ENCODE measurements around the gene CCDC69. TPM values are rescaled to one million over a fixed set of nuclear protein-coding genes. Genes with fewer than 3 reads are reported as not detected.

CCDC69 gene
- total and polyA plus RNA-seq, 2 of the 8 experiments (the other 6 are each of a cell fraction or from before 2014, with no cell fraction given), result 8.4 to 10.8 TPM

GRCh38 chr5:151264113-151264512 lies 40.2 kb upstream of the CCDC69 start:
- TF ChIP-seq, protein P1, sequence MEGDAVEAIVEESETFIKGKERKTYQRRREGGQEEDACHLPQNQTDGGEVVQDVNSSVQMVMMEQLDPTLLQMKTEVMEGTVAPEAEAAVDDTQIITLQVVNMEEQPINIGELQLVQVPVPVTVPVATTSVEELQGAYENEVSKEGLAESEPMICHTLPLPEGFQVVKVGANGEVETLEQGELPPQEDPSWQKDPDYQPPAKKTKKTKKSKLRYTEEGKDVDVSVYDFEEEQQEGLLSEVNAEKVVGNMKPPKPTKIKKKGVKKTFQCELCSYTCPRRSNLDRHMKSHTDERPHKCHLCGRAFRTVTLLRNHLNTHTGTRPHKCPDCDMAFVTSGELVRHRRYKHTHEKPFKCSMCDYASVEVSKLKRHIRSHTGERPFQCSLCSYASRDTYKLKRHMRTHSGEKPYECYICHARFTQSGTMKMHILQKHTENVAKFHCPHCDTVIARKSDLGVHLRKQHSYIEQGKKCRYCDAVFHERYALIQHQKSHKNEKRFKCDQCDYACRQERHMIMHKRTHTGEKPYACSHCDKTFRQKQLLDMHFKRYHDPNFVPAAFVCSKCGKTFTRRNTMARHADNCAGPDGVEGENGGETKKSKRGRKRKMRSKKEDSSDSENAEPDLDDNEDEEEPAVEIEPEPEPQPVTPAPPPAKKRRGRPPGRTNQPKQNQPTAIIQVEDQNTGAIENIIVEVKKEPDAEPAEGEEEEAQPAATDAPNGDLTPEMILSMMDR (IDR thresholded peaks at IDR 0.05; ENCODE audit: control extremely low read depth in 1 of 3, insufficient read depth in 1 of 3, low read depth in 1 of 3, low read length in 3 of 3), result peak in 1 of 3 experiments; percentile 20; a peak in 1 of 4 replicates
- TF ChIP-seq, protein P2, sequence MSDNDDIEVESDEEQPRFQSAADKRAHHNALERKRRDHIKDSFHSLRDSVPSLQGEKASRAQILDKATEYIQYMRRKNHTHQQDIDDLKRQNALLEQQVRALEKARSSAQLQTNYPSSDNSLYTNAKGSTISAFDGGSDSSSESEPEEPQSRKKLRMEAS (IDR thresholded peaks at IDR 0.05), result no peak
- H2BK5ac ChIP-seq (ENCODE audit: low read depth, low read length), result no peak overlapping the region
- H4K20me1 ChIP-seq (replicated peaks in 1 of 2; ENCODE audit: control insufficient read depth in 1 of 2, insufficient read depth in 2 of 2, low read length in 2 of 2), result peaks cover 0 to 3% of the 10 kb centered on the region in 2 experiments
- WGBS, 2 experiments (ENCODE audit: extremely low coverage in 1 of 2, insufficient coverage in 1 of 2, insufficient read length in 1 of 2, insufficient replicate concordance in 2 of 2, low coverage in 1 of 2, low lambda C conversion rate in 2 of 2, missing lambda C conversion rate in 1 of 2), result 73% methylated on average over 1 of the region's 1 CpG; no CpG with 5 or more reads in 1 of the 2 experiments
- H3K4me1 ChIP-seq (replicated peaks in 1 of 4; ENCODE audit: control insufficient read depth in 3 of 4, insufficient read depth in 4 of 4, low read length in 3 of 4), result no peaks in the 10 kb centered on the region; a peak in 1 of 7 replicates
- H3K14ac ChIP-seq (ENCODE audit: insufficient read length), result no peak overlapping the region
- ChIA-PET POLR2A (ENCODE audit: partially characterized antibody) (no interaction called here), CTCF (ENCODE audit: partially characterized antibody) (interaction anchor here (0.9 to 3.3 kb wide), 7 partner anchors 10 to 216 kb away, joined by 3 to 20 read pairs (median 6); no protein-coding TSS in a partner anchor)
- H3K27ac ChIP-seq (ENCODE audit: low read depth, low read length), result no peak overlapping the region
- H3K4ac ChIP-seq (replicated peaks; ENCODE audit: insufficient read length, low read depth, low read length), result no peak overlapping the region
- no peak for FAIRE-seq
- no peak overlapping the region for H2AK5ac ChIP-seq (ENCODE audit: low read depth, low read length)
- no peak overlapping the region for H3K4me3 ChIP-seq (ENCODE audit: extremely low read depth in 1 of 4, insufficient read depth in 2 of 4, low read depth in 3 of 4, low read length in 4 of 4)
- no peak overlapping the region for H2AFZ ChIP-seq (ENCODE audit: low read length)
- no peak overlapping the region for H3K18ac ChIP-seq (ENCODE audit: extremely low read depth, low read length)
- no peak overlapping the region for H3K4me2 ChIP-seq (ENCODE audit: insufficient read depth in 1 of 2, low read depth in 2 of 2, low read length in 2 of 2)
- H3K79me2 ChIP-seq (ENCODE audit: control insufficient read depth in 1 of 2, insufficient read depth in 2 of 2, low read length in 2 of 2), result no peaks in the 10 kb centered on the region
- H3K23me2 ChIP-seq (ENCODE audit: low read depth, low read length), result no peaks in the 10 kb centered on the region
- H3K36me3 ChIP-seq (ENCODE audit: control insufficient read depth in 2 of 4, insufficient read depth in 4 of 4, low read length in 3 of 4), result peaks cover 0 to 10% (median 5%) of the 10 kb centered on the region in 4 experiments; a peak in 5 of 8 replicates
- no peak overlapping the region for H3K9ac ChIP-seq (replicated peaks in 1 of 4; ENCODE audit: extremely low read depth in 1 of 4, low read depth in 3 of 4, low read length in 3 of 4)
- no peak overlapping the region for H2BK20ac ChIP-seq (ENCODE audit: low read length)
- no peak for DNase-seq (ENCODE audit: low read depth in 1 of 2, low spot score in 2 of 2)
- no peaks in the 10 kb centered on the region for H3K9me3 ChIP-seq (ENCODE audit: insufficient read depth in 2 of 2, low read depth in 1 of 2, low read length in 1 of 2)
- no peak overlapping the region for H2BK120ac ChIP-seq (replicated peaks; ENCODE audit: low read depth, low read length)
- no peak overlapping the region for H4K5ac ChIP-seq (ENCODE audit: insufficient read length, low read depth, low read length)
- no peak overlapping the region for H2BK12ac ChIP-seq (ENCODE audit: low read depth, low read length)
- no peak overlapping the region for H4K8ac ChIP-seq (ENCODE audit: extremely low read depth, insufficient read depth, low read length)
- H4K91ac ChIP-seq (replicated peaks; ENCODE audit: insufficient read length, low read length), result no peak overlapping the region
- no peaks in the 10 kb centered on the region for H3K79me1 ChIP-seq (ENCODE audit: low read depth, low read length)
- no peak overlapping the region for H3K56ac ChIP-seq (replicated peaks; ENCODE audit: insufficient read length, low read depth, low read length)
- no peak overlapping the region for H3K23ac ChIP-seq (ENCODE audit: insufficient read length)
- no peak overlapping the region for H2BK15ac ChIP-seq (ENCODE audit: low read length)
- no peaks in the 10 kb centered on the region for H3K27me3 ChIP-seq (replicated peaks in 1 of 4; ENCODE audit: control insufficient read depth in 3 of 4, extremely low read depth in 1 of 4, insufficient read depth in 3 of 4, low read length in 3 of 4)
